HG03039 (cell line): ENCODE results near the gene ROR2.
A peak's percentile ranks its signal among the peaks of the same experiment; 100 is the strongest.

Experiments
- ATAC-seq: cut with Tn5 transposase; IDR thresholded peaks from one replicate; pipeline ENCODE4 v1.9.1; 2021; ENCODE audit warnings: mild to moderate bottlenecking, moderate library complexity; ENCODE audit not compliant: unreplicated experiment

Gene ROR2

GRCh38 chr9:91757782-91758181, 192.2 kb downstream of the ROR2 start:
- no peak for ATAC-seq

GRCh38 chr9:91756510-91756780, 193.6 kb downstream of the ROR2 start:
- no peak for ATAC-seq

GRCh38 chr9:91755761-91756509, 194.1 kb downstream of the ROR2 start:
- ATAC-seq = no peak

GRCh38 chr9:91753711-91754110, 196.3 kb downstream of the ROR2 start:
- ATAC-seq = no peak

- no peak for ATAC-seq
Measured at GRCh38 chr9:91751922-91752321, 198.1 kb downstream of the ROR2 start.

GRCh38 chr9:91750343-91750742, 199.7 kb downstream of the ROR2 start:
- no peak for ATAC-seq

- ATAC-seq = no peak
Measured at GRCh38 chr9:91746904-91747303, 203.1 kb downstream of the ROR2 start.

- ATAC-seq = no peak
Measured at GRCh38 chr9:91746357-91746756, 203.7 kb downstream of the ROR2 start.

- ATAC-seq = no peak
Measured at GRCh38 chr9:91744114-91744513, 205.9 kb downstream of the ROR2 start.

GRCh38 chr9:91741522-91741921, 208.5 kb downstream of the ROR2 start:
- ATAC-seq = no peak

GRCh38 chr9:91740701-91741100, 209.3 kb downstream of the ROR2 start:
- ATAC-seq = no peak

GRCh38 chr9:91736898-91737601, 213.0 kb downstream of the ROR2 start:
- ATAC-seq = no peak

- ATAC-seq = no peak
Measured at GRCh38 chr9:91736311-91736710, 213.7 kb downstream of the ROR2 start.

- no peak for ATAC-seq
Measured at GRCh38 chr9:91735049-91735448, 215.0 kb downstream of the ROR2 start.

GRCh38 chr9:91734371-91734981, 215.6 kb downstream of the ROR2 start:
- ATAC-seq = no peak

GRCh38 chr9:91733006-91733624, 216.9 kb downstream of the ROR2 start:
- no peak for ATAC-seq

- no peak for ATAC-seq
Measured at GRCh38 chr9:91732187-91733005, 217.6 kb downstream of the ROR2 start.

- no peak for ATAC-seq
Measured at GRCh38 chr9:91730806-91731205, 219.2 kb downstream of the ROR2 start.

- no peak for ATAC-seq
Measured at GRCh38 chr9:91729558-91729842, 220.5 kb downstream of the ROR2 start.

GRCh38 chr9:91727972-91728371, 222.1 kb downstream of the ROR2 start:
- no peak for ATAC-seq

GRCh38 chr9:91727316-91727861, 222.6 kb downstream of the ROR2 start:
- ATAC-seq = peak; percentile 53
